Activated T-helper 1 cell treated with Interleukin-2 at 50 U/mL for 16 hours (primary cell): ENCODE measurements around the gene ZNF555.
"Not testable (repeated sequence)": the region's sequence is repeated elsewhere in the genome, so short reads cannot be mapped to it uniquely, and the experiment has no call there.

Experiments used
- DNase-seq: peaks from one replicate; pipeline ENCODE4 v3.0.0-alpha.2; 2020; ENCODE audit warnings: low read depth

Gene ZNF555

DNA sequence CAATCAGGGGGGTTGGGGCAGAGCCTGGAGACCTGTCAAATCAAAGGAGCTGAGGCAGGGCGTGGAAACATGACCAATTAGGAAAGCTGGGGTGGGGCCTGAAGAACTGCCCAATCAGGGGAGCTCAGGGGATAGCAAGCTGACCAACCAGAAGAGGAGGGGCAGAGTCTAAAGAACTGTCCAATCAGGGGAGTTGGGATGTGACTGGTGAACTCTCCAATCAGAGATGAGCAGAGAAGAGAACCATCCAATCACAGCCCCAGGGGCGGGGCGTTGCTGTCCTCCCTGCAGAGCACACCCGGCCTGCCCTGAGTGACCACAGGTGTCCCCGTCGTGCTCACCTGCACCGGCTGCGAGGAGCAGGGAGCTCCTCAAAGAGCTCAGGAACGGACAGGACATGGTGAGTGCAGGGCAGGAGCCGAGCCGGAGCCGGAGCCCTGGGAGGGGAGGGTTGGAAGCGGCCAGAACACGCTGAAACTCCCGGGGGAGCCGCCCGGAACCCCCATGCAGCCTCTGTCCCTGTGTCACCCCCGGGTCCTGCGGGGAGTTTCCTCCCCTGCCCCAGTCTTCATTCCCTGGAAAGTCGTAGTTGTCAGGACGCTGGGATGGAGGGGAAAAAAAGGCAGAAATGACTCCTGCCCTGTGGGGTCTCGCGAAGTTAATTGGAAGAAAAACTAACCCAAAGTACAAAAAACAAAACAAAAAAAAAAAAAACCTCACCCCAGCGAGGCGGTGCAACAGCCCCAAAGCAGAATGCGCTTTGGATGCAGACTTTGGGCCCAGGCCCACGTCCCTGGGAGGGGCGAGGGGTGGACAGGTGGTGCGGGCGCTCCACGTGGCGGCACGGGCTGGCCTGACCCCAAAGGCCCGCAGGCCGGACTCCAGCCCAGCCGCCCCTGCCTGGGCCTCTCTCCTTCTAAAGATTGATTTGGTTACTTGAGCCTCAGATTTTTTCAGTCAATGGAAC, 26.0 kb downstream of the ZNF555 start, which contains the start of gene ZNF556:
Gene ZNF556, plus strand, starts transcription at position 311 of the 967 bp plus-strand sequence. Its CDS starts 87 bp downstream, at position 398.
- DNase-seq, result no peak

DNA sequence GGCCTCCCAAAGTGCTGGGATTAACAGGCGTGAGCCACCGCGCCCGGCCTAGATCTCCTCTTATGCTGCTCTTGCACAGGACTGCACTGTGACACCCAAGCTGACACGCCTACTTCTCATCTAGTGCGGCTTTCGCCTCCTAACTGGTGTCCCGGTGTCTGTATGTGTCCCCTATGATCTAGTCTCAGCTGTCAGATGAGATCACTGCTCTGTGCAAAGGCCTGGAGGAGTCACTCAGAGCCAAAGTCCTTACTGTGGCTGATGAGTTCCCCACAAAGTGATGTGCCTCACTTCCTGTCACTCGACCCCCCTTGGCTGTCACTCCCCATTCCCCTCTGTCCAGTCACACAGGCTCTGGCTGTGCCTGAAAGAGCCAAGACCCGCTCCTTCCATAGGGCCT, 28.3 kb downstream of the ZNF555 start:
- DNase-seq, result no peak

DNA sequence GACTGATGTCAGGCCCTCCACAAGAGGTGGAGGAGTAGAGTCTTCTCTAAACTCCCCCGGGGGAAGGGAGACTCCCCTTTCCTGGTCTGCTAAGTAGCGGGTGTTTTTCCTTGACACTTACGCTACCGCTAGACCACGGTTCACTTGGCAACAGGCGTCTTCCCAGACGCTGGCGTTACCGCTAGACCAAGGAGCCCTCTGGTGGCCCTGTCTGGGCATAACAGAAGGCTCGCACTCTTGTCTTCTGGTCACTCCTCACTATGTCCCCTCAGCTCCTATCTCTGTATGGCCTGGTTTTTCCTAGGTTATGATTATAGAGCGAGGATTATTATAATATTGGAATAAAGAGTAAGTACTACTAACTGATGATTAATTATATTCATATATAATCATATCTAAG, 30.9 kb downstream of the ZNF555 start:
- DNase-seq, result not testable (repeated sequence)

DNA sequence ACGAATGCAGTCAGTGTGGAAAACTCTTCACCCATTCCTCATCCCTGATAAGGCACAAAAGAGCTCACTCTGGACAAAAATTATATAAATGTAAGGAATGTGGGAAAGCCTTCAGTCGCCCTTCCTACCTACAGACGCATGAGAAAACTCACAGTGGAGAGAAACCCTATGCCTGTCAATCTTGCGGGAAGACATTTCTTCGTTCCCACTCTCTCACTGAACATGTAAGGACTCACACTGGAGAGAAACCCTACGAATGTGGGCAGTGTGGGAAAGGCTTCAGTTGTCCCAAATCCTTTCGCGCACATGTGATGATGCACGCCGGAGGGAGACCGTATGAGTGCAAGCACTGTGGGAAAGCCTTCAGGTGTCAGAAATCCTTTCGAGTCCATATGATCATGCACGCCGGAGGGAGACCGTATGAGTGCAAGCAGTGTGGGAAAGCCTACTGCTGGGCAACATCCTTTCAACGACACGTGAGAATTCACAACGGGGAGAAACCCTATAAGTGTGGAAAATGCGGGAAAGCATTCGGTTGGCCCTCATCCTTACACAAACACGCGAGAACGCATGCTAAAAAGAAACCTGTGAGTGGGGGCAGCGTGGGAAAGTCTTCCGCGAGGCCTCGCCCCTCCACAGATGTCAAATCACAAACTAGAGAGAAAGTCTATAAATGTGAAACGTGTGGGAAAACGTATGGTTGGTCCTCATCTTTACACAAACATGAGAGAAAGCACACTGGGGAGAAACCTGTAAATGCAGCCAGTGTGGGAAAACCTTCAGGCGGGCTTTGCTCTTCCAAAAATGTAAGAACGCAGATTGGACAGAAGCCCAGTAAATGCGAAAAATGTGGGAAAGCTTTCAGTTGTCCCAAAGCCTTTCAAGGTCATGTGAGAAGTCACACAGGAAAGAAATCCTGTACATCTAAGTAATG, 36.4 kb downstream of the ZNF555 start:
- no peak for DNase-seq

DNA sequence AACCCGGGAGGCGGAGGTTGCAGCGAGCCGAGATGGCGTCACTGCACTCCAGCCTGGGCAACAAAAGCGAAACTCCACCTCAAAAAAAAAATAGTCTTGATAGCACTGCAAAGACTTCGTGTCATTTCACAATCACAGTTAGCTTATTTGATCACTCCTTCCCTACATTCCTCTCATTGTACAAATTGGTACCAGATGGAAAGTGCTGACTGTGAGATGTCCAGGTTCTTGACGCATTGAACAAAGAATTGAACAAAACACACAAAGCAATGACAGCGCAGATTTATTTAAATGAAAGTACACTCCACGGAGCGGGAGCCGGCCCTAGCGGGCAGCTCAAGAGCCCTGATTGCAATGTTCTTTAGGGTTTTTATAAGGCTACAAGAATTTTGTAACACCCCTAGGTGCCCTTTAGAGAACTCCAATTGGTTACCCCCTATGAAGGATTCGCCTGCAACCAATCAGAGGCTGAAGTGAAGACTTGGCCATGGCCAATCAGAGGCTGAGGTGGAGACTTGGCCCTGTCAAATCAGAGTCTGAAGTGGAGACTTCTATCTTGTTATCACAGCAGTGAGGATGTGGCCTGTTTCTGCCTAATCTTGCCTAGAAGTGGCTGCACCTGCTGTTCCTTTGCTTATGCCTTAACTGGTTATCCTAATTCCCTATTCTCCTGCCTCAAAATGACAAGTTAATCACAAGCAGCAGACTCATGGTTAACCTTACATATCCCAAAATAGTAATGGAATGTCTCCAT, 42.6 kb downstream of the ZNF555 start:
- DNase-seq, result no peak

DNA sequence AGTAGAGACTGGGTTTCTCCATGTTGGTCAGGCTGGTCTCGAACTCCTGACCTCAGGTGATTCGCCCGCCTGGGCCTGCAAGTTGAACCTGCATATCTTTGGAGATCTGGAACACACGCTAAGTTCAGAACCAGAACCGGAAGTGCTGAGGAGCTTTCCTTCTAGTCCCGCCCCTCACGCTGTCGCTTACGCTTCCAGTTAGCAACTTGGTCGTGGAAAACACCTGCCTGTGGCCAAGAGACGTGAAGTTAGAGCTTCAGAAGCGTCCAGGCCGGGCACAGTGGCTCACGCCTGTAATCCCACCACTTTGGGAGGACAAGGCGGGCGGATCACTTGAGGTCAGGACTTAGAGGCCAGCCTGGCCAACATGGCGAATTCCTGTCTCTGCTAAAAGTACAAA, 44.5 kb downstream of the ZNF555 start:
- DNase-seq, result no peak

DNA sequence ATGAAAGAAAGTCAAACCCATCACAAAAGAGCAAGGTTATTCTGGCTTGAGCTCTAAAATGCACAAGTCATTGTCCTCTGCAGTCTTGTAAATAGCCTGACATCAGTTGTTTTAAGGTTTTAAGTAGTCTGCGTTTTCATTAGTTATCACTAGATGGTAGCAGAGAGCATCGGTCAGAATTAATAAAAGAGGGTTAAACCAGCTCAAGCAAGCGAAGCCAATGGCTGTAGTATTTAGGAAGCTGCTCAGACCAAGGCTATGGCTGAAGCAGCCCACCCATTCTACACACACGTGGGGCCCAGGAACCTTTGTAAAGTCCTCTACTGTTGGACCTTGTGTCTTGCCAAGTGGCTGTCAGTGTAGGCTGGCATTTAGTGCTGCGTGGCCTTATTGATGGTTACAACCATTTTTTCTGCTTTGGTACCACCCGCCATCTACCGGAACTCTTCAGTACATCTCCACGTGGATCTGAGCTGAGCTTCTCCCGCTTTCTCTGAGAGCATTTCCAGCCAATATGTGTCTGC, 46.2 kb downstream of the ZNF555 start:
- DNase-seq, result no peak

DNA sequence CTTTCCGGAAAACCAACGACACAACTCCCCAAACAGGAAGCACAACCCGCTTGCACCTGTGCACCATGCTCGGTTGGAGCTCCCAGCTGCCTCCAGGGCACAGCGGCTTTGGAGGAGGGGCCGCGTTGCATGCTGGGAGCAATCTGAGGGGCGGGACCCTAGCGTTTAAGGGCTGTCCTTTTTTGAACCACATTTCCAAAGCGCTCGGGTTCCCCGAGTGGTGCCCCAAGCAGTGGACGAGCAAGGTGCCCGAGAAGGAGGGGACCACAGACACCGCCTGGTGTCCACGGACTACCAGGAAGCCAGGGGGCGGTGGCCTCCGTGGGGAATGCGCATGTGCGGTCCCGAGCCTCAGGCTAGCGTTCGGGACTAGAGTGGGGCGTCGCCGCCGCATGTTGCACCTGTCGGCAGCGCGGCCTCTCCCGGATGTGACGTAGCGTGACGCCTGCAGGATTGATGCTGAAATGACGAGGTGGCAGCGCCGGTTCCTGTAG, 47.5 kb downstream of the ZNF555 start:
- DNase-seq, result peak; percentile 4

DNA sequence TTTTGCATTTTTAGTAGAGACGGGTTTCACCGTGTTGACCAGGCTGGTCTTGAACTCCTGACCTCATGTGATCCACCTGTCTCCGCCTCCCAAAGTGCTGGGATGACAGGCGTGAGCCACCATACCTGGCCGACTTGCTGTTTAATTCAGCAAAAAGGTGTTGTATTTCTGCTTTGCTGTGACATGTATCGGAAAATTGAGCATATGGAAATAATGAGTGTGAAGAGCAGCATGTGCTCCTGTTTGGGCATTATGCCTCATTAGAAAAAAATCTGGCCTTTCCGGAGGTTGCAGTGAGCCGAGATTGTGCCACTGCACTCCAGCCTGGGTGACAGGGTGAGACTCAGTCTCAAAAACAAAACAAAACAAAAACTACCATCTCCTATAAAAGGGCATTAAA, 49.3 kb downstream of the ZNF555 start:
- not testable (repeated sequence) for DNase-seq

DNA sequence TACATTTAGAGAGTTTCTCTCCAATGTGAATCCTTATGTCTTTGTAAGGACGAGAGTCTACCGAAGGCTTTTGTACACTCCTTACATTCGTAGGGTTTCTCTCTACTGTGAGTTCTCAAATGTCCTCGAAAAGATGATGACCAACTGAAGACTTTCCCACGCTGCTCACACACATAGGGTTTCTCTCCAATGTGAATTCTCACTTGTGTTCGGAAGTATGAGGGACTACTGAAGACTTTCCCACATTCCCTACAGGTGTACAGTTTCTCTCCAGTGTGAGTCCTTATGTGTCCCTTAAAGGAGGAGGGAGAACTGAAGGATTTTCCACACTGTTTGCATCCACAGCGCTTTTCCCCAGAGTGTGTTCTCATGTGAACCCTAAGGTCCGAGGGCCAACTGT, 55.4 kb downstream of the ZNF555 start:
- no peak for DNase-seq

DNA sequence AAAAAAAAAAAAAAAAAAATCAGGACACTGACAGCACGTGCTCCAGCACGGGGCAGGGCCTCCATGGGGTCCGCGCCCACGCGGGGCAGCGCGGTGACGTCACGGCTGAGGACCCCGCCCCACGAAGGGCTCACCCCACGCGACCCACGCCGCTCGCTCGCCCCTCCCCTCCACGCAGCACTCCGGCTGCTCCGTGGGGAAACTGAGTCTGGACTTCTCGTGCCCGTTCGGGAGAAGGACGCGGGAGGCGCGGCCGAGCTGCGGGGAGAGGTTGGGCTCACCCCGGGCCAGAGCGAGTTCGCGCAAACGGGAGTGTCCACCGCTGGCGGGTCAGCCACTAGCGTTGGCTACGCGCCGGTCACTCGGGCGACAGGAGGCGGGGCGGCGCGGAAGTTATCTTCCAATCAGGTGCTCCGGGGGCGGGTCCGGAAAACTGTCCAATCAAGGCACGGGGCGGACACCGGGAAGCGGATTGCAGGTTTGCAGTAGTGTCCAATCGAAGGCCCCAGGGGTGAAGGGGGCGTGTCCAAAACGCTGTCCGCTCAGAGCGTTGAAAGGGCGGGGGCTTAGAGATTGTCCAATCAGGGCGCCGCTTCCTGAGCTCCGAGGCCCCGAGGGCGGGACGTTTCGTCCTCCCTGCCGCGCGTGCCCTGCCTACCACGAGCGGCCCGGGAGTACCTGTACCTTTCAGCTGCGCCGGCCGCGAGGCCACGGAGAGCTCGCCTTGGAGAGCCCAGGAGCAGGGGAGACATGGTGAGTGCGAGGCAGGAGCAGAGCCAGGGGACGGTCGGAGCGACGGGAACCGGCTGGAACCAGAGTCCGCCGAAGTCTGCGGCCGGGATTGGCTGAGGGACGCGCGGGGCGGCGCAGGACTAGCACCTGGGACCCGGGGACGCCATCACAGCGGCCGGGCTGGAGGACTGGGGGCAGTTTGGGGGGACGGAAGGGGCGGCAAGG, 59.3 kb downstream of the ZNF555 start, which contains the start of gene ZNF57:
Gene ZNF57, plus strand, starts transcription at position 633 of the 957 bp plus-strand sequence. Its CDS starts 118 bp downstream, at position 751.
- DNase-seq, result peak; percentile 96

DNA sequence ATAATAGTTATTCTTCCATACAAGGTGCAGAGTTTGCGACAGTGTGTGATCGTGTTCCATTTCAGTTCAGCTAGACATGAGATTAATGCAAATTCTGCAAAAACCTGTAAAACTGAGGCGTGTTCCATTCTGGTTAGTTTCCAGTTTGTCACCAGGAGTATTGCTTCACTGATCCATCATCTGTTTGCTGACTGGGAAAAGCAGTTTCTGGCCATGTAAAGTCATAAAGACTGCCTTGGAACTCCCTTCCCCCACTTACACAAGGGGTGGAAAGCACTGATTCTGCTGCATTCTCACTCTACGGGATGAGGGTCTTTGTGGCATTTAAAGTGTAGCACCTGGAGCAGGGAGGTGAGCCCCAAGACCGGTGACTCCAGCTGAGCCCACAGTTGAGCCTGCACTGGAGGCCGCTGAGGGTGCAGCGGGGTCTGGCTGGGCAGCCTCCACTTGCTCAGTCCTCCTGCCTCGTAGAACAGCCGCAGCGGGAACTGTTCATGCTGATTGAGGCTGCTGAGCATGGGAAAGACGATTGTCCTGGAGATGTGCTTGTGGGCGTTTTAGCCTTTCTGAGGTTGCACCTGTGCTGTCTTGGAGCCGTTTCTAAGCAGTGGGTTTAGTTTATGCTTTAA, 61.4 kb downstream of the ZNF555 start:
- DNase-seq, result no peak

DNA sequence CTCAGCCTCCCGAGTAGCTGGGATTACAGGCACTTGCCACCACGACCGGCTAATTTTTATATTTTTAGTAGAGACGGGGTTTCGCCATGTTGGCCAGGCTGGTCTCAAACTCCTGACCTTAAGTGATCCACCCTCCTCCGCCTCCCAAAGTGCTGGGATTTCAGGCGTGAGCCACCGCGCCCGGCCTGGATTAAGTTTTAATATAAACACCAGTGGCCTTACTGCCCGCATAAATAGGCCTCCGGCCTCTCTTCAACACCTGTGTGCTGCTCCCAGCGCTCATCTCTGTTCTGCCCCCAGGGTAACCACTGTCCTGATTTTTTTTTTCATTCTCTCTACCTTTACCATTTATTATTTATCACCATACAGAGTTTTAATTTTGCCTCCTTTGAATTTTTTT, 62.1 kb downstream of the ZNF555 start:
- DNase-seq, result not testable (repeated sequence)

DNA sequence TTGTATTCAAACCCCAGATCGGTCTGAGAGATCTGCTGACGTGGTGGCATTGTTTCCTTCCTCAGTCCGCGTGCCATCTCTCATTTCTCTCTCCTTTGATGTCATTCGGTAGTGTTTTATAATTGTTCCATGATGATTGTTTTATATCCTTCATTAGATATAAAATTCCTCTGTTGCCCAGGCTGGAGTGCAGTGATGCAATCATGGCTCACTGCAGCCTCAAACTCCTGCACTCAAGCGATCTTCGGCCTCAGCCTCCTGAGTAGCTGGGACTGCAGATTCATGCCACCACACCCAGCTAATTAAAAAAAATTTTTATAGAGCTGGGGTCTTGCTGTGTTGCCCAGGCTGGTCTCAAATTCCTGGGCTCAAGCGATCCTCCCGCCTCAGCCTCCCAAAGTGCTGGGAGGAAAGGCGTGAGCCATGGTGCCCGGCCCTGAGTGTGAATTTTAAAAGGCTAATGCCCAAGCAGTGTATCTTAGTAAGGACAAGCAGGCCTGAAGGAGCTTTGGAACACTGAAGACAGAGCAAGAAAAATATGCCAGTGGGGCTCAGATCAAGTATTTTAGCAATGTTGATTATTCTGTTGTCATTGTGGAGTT, 64.7 kb downstream of the ZNF555 start:
- no peak for DNase-seq

DNA sequence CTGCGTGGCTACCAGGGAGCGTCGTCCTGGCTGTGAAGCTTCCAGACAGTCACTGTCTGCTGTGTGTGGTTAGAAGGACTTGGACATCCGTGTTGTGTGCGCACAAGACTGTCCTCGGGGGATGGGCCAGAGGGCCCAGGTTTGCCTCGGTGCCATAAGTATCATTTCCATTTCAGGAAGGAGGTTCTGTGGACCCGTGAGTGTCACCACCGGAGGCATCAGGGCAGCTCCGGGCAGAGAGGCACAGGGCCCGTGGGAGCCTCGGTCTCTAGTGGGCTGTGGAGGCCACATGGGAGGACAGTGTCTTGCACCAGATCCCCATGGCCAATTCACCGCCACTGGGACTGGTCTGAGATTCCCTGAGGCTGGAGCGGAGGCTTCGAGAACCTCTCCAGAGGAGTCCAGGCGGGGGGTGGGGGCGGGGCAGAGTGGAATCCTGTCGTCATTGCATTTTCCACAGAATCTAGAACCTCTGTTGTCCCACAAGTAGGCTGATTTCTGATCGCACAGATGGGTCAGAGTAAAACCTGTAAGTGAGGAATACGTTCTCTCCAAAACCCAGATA, 65.4 kb downstream of the ZNF555 start:
- DNase-seq, result no peak
